Stimulated activated CD4-positive, alpha-beta T cell treated with anti-CD3 and anti-CD28 coated beads, Interleukin-1b, Interleukin-23, amount 100 ng/mL, for 4 hours (primary cell): ENCODE data around the gene PITX2.

Experiments used
- DNase-seq, 2 donors: peaks; one replicate each; pipeline ENCODE4 v3.0.0-alpha.2; 2020; ENCODE audit warnings: low read depth in 2 of 2

The PITX2 gene

GRCh38 chr4:110623718-110624397 is 981 bp upstream of the PITX2 start:
- no peak for DNase-seq

GRCh38 chr4:110621839-110622751 is 782 bp downstream of the PITX2 start:
- DNase-seq: no peak

DNA sequence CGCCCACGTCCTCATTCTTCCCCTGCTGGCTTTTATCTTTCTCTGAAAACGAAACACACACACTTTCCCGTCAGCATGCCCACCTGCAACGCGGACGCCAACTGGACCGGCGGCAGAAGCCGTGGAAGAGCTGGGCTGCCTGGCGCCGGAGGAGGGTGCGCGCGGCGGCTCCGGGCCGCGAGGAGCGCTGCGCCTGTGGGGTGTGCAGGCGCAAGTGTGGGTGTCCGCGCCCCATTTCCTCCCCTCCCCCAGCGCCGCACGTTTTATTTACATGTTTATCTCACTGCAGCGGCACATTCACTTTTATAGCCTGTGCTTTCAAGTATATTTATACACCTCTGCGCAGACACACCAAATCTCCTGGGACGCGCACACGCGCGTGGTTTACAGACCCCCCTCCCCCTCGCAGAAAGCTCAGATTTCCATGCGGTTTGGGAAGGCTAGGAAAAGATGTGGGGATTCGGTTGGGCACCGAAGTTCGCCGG is 1.5 kb downstream of the PITX2 start:
- no peak for DNase-seq

GRCh38 chr4:110620691-110621327 is 2.1 kb downstream of the PITX2 start:
- no peak for DNase-seq

- no peak for DNase-seq
These were observed 2.6 kb downstream of the PITX2 start for GRCh38 chr4:110620322-110620690.

GRCh38 chr4:110619463-110620247 is 3.2 kb downstream of the PITX2 start:
- no peak for DNase-seq

DNA sequence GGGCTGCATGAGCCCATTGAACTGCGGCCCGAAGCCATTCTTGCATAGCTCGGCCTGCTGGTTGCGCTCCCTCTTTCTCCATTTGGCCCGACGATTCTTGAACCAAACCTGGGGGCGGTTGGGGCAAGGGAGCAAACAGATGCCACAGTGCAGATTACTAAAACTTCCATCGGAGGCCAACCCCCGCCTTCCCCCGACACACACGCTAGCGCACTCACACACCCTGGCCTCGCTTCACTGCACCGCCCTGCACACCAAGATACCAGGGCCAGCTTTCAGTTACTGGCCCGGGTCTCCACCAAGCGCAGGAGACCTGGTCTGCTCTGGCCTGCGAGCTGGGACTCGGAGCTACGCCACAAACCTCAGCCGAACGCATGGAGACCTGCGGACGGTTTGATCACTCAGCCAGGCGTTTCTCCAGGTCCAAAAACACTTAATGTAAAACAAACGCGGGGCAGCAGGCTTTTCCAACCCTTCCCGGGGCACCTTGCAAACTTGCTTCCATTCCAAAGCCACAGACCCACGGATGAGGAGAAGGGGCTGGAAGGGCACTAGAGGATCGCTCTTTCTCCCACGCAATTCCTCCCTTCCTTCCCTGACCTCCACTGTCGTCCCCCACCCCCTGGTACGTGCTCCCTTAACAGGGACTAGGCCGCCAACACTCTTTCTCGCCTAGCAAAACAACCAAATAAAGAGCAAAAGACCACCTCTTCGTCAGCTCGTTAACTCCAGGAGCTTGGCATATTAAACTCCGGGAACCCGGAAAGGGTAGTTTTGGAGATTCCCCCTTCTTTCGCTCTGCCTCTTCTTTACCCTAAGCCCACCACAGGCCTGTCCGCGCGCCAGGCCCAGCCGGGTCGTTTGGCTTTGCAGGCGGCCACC is 4.1 kb downstream of the PITX2 start:
- DNase-seq: no peak

GRCh38 chr4:110617646-110618580 is 5.0 kb downstream of the PITX2 start:
- no peak for DNase-seq

GRCh38 chr4:110617075-110617640 is 5.7 kb downstream of the PITX2 start:
- no peak for DNase-seq

DNA sequence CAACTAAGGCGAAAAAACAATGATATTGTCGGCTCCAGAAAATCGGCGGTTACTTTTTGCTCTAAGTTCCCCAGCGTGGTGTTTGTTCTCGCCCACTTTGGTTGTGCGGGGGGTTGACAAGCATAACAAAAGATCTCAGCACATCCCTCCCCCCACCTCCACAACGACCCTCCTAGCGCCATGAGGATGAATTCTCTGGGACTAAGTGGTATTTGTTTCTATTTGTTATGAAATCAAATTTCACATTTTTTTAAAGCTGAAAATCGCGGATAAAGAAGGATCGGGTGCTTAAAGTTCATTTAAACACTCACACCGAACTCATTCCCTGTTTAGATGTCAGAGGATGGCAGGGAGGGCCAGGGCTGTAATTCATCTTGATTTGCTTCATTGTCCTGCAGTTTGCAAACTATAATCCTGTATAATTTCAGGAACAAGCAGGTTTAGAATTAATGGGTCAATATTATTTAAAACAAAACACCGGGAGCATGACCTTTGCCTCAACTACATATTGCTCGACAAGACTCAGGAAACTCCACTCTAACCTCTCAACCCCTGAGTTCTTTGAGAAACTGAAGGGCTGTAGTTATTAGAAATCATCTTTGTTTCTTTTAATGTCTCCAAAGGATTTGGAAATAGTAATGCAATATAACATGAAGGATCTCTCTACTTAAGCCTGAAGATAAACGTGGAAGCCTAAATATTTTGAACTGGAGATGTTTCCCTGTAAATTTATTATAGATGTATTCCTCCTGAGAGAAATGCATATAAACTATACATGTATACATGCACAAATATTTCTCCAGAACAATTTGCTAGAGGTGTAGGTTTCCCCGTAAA is 6.4 kb downstream of the PITX2 start:
- no peak for DNase-seq

DNA sequence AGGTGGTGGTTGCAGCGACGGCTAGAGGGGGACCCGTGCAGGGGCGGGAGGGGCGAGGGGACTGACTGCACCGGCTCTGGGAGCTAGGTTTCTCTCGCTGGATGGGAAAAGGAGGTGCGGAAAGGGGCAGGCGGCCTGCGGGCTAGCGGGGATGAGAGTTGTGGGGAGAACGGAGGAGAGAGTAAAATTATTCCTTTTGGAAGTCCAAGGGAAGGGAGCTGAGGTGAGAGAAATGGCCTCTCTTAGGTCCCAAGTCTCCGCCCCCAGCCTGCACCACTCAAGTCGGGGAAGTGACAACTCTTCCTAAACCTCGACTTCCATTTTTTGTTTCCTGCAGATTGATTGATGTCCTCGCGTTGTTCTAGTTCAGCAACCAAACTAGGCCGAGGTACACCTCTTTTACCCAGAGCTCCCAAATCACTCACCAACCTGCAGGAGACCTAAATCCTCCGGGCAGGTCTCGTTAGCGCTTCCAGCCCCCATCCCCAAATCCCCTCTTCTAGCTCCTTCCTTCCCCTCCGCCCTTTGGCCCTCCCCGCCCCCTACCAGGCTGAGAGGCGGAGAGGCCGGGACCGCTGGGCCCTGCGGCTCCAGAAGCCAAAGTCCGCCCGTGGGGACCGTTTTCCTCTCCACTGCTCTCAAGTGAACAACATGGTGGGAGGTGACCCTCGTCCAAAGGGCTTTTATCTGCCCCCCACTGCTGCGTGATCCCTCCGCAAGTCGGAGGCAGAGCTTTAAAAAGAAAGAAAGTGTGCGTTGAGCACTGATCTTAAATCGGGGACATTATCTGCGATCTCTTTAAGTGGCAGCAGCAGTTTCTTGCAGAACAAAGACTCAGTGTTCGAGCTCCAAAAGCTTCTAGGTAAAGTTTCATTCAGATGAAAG is 7.3 kb downstream of the PITX2 start:
- DNase-seq: no peak

DNA sequence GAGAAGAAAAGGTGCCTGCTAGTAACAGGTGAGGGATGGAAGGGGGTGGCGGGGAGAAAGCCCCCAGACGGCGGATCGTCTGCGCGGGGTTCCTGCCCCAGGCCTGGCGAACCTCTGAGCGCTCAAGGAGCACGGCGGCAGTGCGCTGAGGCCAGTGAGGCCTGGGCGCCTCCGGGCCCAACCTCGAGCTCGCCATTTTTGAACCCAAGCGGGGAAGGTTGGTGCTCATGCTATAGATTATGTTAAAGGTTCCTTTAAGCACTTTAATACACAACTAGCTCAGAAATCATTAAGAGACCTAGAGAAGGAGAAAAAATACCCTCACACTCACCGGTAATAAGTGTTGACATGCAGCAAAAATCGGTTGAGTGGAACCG is 7.9 kb downstream of the PITX2 start:
- DNase-seq: no peak

GRCh38 chr4:110614173-110614963 is 8.5 kb downstream of the PITX2 start:
- DNase-seq: no peak

DNA sequence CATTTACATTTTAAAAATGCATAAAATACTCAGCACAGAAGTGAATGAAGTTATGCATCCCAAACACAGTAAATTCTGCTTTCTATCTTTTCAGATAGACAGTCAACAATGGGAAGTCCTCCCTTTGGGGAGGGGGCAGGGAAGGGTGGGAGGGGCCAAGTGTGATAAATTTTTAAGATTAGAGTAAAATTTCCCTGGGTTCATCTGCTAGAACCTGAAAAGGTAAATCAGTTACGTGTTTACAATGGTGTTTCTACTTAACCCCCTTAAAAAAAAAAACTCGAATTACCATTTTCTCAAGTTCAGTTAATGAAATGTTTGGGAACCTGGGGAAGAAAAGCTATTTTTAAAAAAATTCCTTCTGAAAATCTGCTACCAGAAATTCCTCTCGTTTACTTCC is 9.1 kb downstream of the PITX2 start:
- no peak for DNase-seq

DNA sequence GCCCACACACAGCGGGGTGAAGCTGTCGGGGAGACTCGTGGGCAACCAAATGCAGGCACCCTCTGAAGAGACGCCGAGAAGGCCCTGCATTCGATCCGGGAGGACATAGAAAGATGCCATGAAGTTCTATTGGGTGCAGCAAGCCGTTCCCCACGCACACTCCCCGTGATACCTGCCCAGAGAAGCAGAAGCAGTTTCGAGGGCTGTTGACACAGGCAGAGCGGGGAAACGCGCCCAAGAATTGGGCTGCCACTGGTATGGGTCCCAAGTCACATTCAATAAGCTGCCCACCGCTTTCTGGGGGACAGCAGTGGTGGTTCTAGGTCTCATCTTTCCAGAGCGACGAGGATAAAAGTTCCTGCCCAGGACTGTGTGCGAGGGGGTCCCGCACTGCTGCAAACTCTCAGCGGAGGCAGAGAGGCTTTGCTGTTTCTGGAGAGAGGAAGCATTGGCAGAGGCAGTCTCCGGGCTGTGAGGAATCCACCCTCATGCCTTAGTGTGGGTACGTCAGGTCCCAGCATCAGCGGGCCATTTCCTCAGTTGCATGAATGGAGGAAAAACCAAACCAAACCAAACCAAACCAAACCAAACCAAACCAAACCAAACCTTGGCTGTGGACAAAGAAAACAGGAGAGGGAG is 10.1 kb downstream of the PITX2 start:
- no peak for DNase-seq

DNA sequence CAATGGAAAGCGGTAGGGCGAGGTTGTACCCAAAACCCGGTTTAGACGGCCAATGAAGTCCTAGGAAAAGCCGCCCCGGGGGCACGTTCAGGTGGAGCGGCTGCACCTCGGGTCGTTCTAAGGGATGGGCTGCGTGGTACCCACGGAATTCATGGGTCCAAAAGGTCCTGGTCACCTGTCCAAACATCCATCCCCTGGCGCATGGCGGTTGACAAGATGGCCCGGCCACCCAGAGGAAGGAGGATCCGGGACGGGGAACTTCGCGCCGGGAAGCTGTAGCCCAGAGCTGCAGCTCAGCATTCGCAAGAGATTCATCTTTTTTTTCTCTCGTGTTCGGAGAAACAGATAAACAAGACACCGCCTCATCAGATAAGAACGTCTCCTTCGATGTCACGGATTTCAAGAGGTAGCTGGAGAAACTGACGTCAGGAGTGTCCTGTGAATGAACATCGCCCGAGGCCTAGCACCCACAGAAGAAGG is 10.9 kb downstream of the PITX2 start:
- no peak for DNase-seq
